NCI-H510A treated with DMSO at 0.1 percent for 48 hours (cell line): ENCODE data around the gene PRKCB.

Experiments used
- DNase-seq: peaks from one replicate; lab custom pipeline; 2025; lab: John Stamatoyannopoulos, UW

The PRKCB gene

DNA sequence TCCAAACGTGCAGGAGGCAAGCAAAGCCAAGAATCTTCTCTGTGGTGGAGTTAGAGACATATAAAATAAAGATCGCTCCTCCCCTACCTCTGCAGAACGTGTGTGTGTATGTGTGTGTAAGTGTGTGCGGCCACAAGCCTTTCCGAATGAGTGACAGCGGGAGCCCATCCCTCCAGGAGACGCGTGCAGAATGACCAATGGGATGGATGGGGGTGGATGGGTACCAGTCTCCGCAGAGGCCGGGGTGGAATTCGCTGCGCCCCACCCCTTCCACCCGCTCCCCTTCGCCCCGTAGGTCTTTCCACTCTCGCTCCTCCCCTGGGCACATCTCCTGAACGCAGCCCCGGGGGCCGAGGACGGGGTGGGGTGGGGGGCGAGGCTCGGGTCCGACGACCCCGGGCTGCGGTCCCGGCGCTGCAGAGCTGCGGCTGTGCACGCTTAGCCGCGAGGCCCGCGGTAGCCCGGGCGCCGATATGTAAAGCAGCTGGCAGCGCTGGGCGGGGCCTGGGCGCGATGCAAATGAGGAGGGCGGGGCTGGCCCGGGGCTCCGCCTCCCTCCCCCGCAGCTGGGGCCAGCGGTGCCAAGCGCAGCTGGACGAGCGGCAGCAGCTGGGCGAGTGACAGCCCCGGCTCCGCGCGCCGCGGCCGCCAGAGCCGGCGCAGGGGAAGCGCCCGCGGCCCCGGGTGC, at the start of gene PRKCB:
TSS of gene PRKCB (plus strand) at position 594 of the 688 bp plus-strand sequence.
- DNase-seq: peak; percentile 9

DNA sequence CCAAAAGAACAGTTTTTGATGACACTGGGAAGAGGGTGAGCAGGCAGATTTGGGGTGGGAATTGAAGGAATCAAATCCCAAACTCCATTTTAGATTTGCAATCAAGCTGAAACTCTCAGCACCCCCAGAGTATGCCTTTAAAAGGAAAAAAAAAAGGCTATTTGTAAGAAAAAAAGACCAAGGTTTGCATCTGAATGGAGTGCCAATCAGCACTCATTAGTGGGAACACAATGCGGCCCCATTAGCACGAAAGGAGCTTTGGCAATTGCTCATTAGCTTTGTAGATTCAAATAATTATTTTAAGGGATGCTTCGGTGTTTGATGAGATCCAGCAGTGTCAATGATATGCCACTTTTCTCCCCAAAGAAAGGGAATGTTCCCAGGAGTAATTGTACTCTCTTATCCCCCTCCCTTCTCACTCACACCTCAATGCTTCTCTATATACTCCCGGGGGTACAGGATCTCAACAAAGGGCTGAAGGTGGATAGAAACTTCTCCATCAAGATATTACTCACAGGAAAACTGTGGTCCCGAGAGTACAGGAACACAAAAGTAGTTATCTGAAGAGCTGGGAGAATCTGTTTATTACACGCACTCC, 48.7 kb upstream of the PRKCB start:
- no peak for DNase-seq

GRCh38 chr16:23788685-23789084, 47.1 kb upstream of the PRKCB start:
- DNase-seq: no peak

DNA sequence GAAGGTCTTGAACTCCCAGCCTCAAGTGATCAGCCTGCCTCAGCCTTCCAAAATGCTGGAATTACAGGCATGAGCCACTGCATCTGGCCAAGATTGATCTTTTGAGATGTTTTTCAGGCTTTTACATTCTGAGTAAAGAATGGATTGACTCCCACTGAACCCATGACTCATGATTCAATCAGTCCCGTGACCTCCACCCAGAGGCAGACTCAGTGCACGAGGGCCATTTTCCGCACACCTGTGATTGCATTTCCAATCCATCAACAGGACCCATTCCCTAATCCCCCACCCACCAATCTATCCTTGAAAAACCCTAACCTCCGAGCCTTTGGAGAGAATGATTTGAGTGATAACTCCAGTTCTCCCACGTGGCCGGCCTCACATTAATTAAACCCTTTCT, 40.4 kb upstream of the PRKCB start:
- DNase-seq: no peak

DNA sequence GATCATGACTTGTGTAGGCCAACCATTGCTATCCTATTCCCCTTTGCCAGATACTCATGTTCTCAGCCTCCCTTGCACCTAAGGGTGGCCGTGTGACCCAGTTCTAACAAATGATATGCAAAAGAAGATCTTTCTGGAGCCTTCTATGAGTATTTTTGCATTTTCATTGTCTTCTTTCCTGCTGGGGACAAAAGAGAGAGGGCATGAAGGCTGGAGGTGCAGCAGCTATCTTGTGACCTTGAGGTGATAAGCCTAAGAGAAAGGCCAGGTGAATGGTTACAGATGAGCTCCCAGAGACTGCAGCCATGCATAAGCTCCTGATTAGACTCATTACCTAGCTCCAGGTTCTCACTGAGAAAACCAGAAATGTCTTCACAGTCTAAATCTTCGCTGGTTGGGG, 38.8 kb upstream of the PRKCB start:
- DNase-seq: no peak

GRCh38 chr16:23801378-23801777, 34.4 kb upstream of the PRKCB start:
- DNase-seq: peak; percentile 34

DNA sequence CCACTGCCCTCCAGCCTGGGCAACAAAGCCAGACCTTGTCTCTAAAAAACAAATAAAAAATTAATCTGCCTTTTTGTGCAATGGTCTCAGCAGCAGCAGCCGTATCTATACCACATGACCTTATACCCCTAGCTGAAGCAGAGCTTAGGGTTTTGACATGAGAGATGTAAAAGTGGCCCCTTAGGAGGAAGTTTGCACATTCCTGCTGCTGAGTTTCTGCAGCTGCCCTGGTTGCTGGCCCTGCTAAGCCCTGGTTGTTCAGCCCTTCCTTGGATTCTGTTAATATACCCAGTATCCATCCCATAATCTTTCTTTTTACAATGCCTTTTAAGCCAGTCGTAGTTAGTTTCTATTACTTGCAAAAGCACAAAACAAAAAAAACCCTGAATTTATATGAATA, 33.0 kb upstream of the PRKCB start:
- DNase-seq: no peak

- no peak for DNase-seq
Observed at GRCh38 chr16:23803591-23804123, 32.1 kb upstream of the PRKCB start.

DNA sequence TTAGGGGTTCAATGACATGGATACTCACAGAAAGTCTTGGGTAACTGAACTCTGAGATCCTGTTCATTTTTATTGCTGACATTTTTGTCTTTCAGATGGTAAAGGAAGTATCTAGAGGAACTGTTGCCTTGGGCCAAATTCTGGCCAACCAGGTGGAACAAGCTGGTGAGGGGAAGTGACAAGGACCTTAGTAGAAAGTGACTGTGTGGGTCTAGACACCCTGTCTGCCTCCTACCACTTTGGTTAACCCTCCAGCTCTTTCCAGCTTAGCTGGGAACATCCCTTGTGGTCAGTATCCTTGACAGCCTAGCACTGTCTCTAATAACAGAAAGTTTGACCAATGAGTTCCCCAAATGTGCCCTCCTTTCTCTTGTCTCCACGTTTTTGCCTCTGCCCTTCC, 28.8 kb upstream of the PRKCB start:
- no peak for DNase-seq

- DNase-seq: no peak
Observed at GRCh38 chr16:23821467-23821866, 14.3 kb upstream of the PRKCB start.

GRCh38 chr16:23821875-23822688, 13.7 kb upstream of the PRKCB start:
- DNase-seq: no peak

- no peak for DNase-seq
Observed at GRCh38 chr16:23823475-23824384, 12.1 kb upstream of the PRKCB start.

- no peak for DNase-seq
Observed at GRCh38 chr16:23824909-23825308, 10.9 kb upstream of the PRKCB start.

DNA sequence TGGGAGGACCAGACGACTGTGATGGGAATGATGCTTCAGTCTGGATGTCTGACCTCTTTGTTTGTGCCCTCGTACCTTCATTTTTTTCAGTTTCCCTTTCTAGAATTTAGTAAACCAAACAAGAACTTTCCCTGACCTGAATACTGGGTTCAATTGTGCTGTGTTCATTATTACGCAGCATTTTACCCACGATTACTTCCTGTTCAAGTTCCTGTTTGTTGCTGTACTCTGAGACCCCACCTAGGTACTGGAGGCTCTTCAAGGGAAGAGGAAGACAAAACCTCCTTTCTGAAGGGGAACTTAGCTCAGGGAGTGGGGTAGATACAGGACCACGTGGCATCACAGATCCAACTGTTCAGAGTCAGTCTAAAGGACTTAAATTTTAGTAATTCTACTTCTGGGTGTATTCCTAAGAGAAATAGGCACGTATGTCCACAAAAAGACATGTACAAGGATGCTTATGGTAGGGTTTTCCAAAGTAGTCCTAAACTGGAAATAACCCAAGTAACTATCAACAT, 9.2 kb upstream of the PRKCB start:
- no peak for DNase-seq

DNA sequence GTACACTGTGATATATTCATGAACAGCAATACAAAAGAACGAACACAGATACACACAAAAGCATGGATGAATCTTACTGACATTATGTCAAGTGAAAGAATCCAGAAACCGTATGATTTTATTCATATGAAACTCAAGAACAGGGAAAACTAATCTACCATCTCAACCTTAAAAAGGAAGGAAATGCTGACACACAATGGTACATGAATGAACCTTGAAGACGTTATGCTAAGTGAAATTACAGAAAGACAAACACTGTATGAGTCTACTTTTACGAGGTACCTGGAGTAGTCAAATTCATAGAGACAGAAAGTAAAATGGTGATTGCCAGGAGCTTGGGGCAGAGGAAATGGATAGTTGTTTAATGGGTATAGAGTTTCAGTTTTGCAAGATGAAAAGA, 8.7 kb upstream of the PRKCB start:
- no peak for DNase-seq

GRCh38 chr16:23829454-23829853, 6.3 kb upstream of the PRKCB start:
- no peak for DNase-seq

- no peak for DNase-seq
Observed at GRCh38 chr16:23830276-23830675, 5.5 kb upstream of the PRKCB start.

GRCh38 chr16:23832882-23833281, 2.9 kb upstream of the PRKCB start:
- DNase-seq: no peak

GRCh38 chr16:23833504-23833903, 2.3 kb upstream of the PRKCB start:
- DNase-seq: no peak

DNA sequence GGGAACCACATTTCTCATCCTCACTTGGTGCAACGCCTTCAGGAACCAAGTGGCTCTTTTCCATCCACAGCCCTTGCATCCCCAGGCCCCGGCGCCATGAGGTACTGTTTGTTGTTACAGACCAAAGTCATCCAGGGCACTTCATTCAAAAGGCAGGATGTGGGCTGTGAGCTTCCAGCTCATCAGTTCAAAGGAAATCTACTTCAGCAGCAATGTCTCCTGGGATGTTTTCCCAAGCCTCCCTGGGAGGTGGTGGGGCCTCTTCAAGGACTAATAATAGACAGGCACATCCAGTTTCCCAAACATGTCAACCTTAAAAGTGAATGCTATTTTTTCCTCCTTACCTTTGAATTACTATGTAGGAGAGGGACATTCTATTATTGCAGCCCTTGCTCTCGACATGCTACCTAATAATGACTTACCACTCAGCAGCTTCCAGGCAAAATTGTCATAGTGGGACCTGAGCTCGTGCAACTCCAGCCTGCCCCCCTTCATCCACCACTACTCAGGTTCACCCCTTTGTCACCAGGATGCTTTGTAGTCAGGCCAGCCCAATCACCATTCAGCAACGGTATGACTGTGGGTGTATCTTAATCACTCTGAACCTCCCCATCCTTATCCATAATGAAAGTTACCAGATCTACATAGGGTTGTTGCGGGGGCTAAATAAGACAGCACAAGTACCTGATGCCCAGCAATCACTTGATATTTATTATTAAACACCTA, 1.7 kb upstream of the PRKCB start:
- no peak for DNase-seq

DNA sequence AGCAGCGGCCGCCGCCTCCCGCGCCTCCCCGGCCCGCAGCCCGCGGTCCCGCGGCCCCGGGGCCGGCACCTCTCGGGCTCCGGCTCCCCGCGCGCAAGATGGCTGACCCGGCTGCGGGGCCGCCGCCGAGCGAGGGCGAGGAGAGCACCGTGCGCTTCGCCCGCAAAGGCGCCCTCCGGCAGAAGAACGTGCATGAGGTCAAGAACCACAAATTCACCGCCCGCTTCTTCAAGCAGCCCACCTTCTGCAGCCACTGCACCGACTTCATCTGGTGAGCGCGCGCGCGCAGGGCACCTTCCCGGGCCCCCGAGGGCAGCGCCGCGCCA, 258 bp downstream of the PRKCB start:
- DNase-seq: no peak
